Fibroblast of mammary gland (primary cell): ENCODE measurements around the gene PDHA2.

ENCODE experiments used
- DNase-seq: peaks from one replicate; pipeline ENCODE4 v3.0.0-alpha.2; 2010; ENCODE audit warnings: low read depth
- H3K4me3 ChIP-seq: 2 replicates; pipeline ENCODE4 v1.5.1; 2011; ENCODE audit warnings: low read depth, mild to moderate bottlenecking, low read length, moderate library complexity; ENCODE audit not compliant: control insufficient read depth
- CTCF ChIP-seq: conservative IDR thresholded peaks from 2 replicates; pipeline ENCODE4 v1.5.1; 2011; ENCODE audit warnings: low read depth, low read length, inconsistent platforms; ENCODE audit not compliant: control insufficient read depth, insufficient read depth

The PDHA2 gene

GRCh38 chr4:95869961-95870500 is 30.1 kb downstream of the PDHA2 start:
- no peak for TF ChIP-seq CTCF
- no peak overlapping the region for H3K4me3 ChIP-seq

GRCh38 chr4:95877636-95878035 is 37.7 kb downstream of the PDHA2 start:
- TF ChIP-seq CTCF = no peak
- DNase-seq = no peak
- H3K4me3 ChIP-seq = no peak overlapping the region

More at GRCh38 chr4:95869961-95870500, 30.1 kb downstream of the PDHA2 start:
- DNase-seq = no peak

- DNase-seq = no peak
These were observed 47.7 kb downstream of the PDHA2 start for GRCh38 chr4:95887551-95887950.

GRCh38 chr4:95889662-95890061 is 49.8 kb downstream of the PDHA2 start:
- no peak for DNase-seq
- no peak overlapping the region for H3K4me3 ChIP-seq
- no peak for TF ChIP-seq CTCF

More at GRCh38 chr4:95887551-95887950, 47.7 kb downstream of the PDHA2 start:
- H3K4me3 ChIP-seq = no peak overlapping the region
- TF ChIP-seq CTCF = no peak
